ENCODE measurements around the gene VPS4A.

VPS4A gene

GRCh38 chr16:69368866-69369265, 57.7 kb downstream of the VPS4A start:
- no peak for DNase-seq

GRCh38 chr16:69371564-69371963, 60.4 kb downstream of the VPS4A start:
- DNase-seq, result no peak

DNA sequence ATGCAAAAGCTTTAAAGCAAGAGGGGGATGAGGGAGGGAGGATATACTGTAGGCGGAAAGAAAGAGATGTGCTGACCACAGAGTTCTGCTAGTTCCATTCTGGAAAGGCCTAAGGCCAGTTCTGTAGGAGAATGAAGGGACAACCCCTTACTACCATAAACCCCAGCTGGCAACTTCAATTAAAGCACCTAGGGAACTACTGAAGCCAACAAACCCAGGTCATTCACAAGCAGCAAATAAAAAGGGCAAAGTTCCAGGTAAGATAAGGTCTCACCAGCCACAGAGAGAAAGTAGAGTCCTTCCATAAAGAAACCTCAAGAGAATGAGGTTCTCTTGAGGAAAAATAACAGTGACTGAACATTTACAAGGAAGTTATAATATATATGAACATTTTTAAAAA, 61.9 kb downstream of the VPS4A start:
- DNase-seq, result no peak

All from OCI-M1 (cell line).